GM19468 (cell line): Measurements from ENCODE around the gene AMELX.
A peak's percentile ranks its signal among the peaks of the same experiment; 100 is the strongest.

Experiments
- ATAC-seq: cut with Tn5 transposase; IDR thresholded peaks from one replicate; pipeline ENCODE4 v1.9.1; 2021; ENCODE audit warnings: mild to moderate bottlenecking, moderate library complexity, moderate number of reproducible peaks; ENCODE audit not compliant: unreplicated experiment; ENCODE audit errors: extremely low read depth

The AMELX gene

DNA sequence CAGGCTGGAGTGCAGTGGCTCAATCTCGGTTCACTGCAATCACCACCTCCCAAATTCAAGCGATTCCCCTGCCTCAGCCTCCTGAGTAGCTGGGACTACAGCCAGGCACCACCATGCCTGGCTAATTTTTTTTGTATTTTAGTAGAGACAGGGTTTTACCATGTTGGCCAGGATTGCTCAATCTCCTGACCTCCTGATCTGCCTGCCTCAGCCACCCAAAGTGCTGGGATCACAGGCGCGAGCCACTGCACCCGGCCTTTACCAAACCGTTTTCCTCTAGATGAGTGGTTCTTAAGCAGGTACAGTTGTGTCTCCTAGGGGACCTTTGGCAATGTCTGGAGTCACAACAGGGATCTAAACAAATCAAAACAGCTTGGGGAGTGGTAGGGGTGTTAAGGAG, 11.6 kb downstream of the AMELX start:
- no peak for ATAC-seq

DNA sequence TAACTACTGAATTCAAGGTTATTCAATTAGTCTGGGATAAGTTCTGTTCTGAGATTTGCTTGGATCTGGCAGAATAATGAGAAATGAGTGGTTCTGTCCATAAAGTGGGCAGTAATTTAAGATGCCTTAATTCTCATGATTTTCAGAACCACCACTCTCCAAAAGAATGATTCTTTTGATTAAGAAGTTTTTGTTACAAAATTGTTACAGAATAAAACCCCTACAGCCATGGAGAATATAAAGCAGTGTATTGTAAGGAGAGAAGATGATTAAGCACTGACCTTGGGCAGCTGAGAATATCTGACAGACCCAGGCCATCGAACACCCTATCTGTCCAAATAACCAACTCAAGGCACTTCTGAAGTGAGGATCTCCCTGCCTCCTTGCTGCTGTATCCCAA, 12.4 kb downstream of the AMELX start:
- no peak for ATAC-seq

DNA sequence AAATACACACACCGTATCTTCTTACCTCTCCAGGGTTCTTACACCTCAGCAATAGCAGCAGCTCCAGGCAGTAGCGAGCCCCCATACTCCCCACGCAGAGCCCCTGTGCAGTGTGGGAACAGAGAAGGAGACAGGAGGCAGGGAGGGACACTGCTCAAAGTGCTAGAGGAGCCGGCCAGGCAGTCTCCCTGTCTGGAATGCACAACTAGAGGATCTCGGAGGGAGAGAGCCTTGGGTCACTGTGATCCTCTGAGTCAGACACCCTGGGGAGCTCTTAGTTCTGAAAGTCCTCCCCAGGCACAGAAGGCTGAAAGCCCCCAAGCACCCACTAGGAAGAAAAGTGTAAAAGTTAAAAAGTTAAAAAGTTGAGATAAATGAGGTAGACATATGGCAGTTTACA, 16.0 kb downstream of the AMELX start:
- ATAC-seq, result no peak

DNA sequence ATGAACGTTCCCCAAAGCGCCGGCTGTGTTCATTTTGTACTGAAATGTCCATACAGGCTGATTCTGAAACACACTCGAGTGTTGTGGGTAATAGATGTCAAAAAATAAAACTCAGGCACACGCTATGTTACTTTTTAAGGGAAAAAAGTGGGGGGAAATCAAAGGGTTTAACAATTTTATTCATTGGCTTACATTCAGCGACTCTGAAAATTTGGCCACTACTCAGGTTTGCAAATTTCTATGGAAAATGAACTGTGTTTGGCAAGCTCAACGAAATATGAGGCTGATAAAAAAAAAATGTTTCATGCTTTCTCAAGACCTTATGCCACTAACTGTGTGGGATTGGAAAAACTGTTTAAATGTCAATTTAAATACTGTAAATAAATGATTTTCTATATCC, 18.5 kb downstream of the AMELX start:
- no peak for ATAC-seq

DNA sequence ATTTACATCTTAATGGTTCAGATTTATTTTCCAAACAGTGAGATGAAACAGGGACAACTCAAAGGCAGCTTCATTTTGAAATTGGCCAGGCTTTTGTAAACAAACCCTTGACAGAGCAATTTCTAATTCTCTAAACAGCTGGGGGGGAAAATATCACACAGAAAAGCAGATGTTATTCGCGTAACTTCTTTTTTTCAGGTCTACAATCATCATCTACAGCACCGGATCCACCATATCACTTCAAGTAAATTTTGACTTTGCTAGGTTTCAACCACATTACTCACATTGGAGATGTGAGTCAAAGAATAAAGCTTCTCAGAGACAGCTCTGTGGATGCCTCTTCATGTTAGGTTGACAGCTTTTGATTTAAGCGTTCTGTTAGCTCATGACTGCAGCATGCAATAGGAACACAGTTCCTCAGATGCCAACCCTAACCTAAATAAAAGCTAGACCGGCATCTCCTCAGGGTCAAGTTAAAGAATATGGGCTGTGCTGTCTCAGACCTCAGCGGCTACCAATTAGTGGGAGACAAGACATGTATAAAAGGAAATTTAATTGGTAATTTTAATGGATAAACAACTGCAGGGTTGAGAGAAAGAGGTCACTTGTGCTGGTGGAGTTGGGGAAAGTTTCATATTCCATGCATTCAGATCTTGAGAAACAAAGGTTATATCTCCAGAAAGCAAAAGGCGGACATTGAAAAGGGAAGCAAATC, 26.8 kb downstream of the AMELX start:
- ATAC-seq, result no peak

DNA sequence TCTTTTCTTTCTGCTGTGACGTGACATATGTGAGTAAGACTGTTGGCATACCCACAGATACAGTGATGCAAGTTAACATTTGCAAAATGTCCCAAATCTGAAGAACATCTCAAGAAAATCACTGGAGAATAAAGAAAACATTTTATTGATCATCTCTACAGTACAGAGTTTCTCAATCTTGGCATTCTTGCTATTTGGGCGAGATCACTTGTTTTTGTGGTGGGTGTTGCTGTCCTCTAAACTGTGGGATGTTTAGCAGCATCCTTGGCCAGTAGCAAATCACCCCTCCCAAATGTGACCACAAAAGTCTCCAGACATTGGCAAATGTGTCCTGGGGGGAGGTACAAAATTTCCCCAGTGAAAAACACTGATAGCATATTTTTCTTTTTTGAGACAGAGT, 28.8 kb downstream of the AMELX start:
- no peak for ATAC-seq

DNA sequence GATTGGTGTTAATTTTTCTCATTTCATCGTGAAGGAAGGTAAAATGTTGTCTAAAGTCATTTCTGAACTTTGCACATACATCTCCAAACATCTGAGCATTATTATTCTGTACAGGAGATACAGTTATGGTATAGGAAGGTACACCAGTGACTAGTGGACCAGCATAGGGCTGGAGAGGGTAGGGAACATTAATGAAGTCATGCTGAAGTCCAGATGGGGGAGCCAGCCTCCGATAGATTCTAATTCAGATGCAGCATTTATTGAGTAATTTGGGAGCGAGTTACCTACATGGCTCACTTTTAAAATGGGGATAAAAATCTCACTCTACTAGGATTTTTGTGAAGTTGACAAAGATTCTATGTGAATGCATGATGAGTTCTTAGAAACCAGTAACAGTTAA, 34.9 kb downstream of the AMELX start:
- no peak for ATAC-seq

DNA sequence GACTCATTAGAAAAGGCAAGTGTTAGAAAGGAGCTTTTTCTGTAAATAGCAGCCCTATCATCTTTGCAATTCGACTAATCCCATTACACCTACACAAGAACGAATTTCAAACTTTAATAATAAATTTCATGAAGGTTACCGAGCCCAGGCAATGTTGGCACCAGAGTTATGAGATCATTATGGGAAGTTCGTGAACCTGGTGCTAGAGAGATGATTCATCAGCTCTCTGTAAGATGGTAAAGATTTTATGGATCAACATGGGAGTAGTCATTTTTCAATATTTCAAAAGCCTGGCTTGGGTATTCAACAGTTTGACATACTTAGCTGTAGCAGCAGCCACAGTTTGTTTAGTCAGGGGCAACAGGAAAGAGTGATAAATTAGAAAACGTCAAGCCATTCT, 35.8 kb downstream of the AMELX start:
- ATAC-seq, result no peak

DNA sequence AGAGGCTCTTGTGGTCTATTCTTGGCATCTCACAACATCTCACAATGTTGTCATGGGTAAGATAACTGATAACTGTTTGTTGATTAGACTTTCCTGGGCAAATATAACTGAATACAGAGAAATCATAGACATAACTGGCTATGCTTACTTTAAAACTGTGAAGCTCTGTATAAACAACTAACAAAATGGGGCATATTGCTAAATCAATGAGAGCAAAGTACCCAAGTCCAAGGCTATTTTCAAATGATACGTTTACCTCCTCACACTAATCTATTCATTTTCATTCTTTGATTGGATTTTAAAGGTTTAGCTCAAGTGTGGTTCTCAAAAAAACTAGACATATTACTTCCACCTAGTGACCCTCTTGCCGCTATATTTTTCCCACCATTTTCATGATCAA, 38.6 kb downstream of the AMELX start:
- ATAC-seq, result no peak

DNA sequence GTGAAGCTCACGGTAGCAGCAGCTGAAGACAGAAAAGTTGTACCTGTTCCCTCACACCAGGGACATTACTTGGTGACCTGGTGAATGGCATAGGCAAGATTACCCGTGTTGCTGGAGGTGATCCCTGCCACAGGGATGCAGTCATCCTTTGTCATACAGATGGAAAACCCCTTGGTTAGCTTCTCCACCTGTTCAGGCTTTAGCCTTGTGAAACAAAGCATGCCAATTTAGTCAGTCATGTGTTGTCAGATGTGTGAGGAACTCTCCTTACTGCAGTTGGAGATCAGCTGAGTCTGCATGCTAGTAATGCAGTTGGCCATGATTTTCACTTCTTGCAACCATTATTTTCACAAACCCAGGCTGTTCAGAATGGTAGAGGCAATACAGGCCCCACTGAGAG, 41.0 kb downstream of the AMELX start:
- no peak for ATAC-seq

DNA sequence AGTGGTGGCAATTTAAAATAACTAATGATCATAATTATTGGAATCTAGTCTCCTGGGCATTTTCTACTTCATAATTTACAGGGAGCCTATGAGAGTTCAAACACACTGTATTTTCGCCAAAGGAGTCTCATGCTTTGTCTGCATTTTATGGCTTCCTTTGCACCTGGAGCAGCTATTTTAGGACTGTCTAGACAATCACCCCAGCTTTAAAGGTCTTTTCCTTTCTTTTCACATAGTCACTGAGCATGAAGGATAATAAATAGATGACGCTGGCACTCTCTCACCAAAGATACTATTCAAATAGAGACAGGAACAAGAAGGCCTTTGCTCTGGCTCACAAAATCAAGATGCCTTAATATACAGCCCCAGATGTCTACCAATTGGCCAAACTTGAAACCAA, 43.0 kb downstream of the AMELX start:
- ATAC-seq, result no peak

DNA sequence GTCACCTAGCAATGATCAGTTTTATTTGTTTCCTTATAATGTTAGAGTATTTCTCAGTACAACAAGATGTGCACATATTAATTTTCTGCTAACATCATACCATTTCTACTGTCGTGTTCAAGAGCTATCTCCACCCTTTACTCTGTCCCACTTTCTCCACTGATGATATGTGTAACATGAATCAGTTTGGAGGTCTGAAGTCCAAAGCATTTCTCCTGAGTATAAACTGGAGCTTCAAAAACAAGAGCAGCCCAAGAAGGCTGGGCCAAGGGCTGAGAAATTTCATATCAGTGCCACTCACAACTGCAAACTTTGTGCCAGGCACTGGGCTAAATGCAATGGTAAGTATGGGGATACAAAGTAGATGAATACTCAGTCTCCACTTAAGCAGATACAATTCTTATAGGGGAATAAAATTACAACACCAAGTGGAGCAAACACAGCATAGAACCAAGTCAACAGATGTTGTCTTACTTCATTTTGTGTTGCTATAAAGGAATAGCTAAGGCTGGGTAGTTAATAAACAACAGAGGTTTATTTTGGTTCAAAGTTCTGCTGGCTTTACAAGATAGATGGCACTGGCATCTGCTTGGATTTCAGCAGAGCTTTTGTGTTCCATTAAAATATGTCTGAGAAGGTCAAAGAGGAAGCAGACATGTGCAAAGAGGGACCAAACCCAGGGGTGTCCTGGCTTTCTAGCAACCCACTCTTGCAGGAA, 44.2 kb downstream of the AMELX start:
- no peak for ATAC-seq

DNA sequence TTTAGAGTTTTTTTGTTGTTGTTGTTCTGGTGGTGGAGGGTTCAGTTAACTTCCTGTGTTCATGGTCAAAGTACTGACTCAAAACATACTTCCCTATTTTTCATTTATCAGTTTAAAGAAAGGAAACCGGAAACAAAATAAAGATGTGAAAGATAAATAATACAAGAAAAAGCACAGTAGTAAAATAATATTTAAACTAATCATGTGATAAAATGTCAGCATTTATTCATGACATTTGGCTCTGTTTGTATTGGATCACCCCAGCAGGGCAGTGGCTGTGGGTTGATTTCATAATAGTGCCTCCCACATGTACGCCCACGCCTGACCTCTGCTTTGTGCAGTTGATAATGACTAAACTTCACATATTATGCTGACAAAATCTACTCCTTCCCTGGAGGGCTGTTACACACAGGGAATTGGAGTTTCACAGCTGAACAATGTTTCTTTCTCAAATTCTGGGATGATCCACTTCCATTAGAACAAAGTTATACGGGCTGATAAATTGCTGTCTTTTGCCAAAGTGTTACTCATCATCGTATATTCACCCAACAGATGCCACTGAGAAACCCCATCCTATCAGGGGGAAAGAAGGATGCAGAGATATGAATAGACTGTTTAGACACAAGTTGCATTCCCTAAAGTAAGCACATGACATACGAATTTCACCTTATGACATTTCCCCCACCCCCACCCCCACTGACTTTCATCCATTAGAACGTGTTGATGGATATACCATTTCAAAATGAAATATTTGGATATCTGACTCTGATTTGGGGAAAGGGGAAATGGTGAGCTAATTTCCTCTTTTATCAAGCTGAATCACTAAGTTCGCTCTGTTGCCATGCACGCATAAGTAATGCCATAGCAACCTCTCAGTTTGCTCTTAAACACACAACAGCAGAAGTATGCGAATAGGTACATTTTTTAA, 48.3 kb downstream of the AMELX start:
- peak; percentile 70 for ATAC-seq

DNA sequence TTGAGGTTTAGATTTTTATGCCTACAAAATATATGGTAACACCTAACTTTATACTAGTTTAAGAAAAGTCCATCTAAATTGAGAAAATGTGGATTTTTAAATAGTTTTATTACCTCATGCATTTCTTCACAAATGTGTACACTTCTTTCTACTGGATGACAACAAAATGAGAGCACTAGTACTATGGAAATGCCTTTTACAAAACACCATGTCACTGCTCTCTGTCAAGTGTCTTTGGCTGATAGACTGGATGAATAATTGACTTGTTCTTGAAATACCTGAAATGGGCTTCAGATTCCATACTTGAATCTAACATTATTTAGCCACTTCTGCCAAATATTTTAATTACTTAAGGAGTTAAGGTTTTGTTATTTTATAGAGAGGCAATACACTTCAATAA, 49.5 kb downstream of the AMELX start:
- ATAC-seq, result no peak

DNA sequence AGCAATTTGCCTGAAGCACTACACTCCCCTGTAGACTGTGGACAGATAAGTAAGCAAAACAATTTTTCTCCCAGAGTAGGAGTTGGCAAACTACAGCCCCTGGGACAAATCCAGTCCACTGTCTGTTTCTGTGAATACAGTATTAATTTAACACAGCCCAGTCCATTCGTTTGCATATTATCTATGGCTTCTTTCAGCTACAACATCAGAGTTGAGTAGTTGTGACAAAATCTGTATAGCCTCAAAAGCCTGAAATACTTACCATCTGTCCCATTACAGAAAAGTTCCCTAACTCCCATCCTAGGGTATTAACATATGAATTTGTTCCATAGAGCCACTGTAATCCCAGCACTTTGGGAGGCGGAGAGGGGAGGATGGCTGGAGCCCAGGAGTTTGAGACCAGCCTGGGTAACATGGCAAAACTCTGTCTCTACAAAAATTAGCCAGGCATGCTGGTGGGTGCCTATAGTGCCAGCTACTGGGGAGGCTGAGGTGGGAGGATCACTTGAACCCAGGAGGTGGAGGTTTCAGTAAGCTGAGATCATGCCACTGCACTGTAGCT, 53.0 kb downstream of the AMELX start:
- ATAC-seq, result no peak

DNA sequence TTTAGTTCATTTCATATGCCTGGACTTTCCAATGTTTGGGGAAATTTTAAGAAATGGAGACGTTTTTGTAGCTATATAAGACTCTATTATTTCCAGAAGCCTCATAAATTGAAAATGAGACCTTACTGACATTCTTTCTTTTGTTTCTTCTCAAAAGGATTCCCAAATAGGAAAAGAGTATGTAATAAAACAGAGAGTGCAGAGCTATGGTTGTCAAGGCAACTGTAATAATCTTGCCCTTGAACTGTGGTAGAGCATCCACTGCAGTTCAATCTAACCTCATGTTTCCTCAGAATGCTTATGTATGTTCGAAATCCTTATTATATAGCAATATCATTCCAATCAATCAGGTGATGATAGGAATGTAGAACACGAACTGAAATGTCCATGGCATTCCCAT, 54.1 kb downstream of the AMELX start:
- no peak for ATAC-seq

DNA sequence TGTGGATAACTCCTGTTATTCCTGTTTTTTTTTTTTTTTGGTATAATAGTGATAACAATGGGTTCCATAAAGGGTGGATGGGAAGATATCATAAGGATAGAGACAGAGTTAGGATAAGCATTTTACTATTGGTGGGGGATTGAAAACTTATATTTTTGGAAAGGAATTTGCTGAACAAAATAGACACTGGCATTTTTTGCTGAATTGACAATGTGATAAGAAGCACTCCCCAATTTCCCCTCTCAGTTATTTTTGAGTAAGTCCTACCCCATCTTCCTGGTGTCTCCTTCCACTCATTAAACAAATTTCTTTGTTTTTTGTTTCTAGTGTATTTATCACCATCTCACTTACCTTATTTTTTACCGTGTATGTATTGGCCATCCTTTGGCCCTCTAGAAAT, 55.8 kb downstream of the AMELX start:
- no peak for ATAC-seq

DNA sequence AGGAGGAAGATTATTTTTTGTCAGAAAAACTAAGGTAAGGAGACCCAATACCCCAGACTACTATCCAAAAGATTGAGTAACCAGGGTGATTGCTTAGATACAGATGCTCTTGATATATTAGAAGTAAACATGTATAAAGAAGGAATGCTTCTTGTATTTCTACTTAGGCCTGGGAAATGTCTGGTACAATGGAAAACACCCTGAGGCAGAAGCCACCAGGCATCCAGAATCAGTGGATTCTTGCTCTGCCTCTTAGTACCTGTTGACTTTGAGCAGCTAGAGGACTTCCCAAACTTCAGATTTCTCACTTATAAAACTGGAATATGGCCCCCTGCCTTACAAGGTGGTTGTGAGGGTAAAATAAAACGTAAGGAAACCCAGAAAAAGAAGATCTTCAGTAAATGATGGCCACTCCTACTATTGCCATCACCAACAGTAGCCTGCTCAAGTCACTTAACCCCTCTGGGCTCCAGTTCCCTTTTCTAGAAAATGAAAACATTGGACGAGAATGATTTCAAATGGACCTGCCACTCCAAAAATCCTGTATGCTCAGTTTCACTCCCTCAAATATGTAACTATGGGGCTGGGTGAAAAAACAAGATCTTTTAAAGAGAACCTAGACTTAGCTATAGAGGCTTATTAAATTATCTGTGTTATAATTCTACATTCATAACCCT, 56.6 kb downstream of the AMELX start:
- ATAC-seq, result no peak
